Stimulated activated CD8-positive, alpha-beta memory T cell treated with anti-CD3 and anti-CD28 coated beads, Interleukin-12 subunit alpha, Interleukin-12 subunit beta, amount 100 ng/mL, for 24 hours (primary cell): ENCODE results near the gene RPS2.
"Not testable (repeated sequence)": the region's sequence is repeated elsewhere in the genome, so short reads cannot be mapped to it uniquely, and the experiment has no call there.

ENCODE experiments used
- DNase-seq: peaks from one replicate; pipeline ENCODE4 v3.0.0-alpha.2; 2020; ENCODE audit errors: extremely low read depth

The RPS2 gene

DNA sequence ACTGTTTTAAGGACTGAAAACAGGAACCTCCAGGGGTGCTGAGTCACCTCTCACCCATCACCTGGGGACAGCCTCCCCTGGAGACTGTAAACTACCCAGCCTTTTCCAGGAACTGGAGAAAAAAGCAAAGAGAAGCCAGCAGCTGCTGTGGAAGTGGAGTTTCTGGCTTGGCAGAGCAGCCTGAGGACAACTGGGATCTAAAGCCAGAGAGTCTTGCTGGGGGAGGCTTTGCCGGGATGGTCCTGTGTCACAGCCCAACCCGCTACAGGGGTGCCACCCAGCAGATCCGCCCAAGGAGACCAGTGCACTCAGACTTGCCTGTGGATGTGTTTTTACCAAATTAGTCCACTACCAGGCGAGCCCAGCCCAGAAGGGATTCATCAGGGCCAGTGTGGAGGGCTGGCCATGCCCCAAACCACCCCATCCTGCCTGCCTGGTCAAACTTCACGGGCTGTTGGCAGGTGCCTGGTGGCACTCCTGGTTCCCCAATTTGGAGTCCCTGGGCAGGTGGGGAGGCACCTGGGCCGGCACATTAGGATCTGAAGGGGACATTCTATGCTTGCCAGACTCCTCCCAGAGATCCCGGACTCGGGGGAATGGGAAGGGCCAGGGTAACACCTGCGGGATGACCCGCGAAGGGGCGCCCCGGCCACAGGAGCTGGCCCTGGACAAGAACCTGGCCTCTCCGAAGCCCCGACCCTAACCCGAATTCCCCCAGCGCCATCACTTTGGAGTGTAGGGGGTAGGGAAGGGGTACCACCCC, 22.4 kb downstream of the RPS2 start:
- DNase-seq, result no peak

DNA sequence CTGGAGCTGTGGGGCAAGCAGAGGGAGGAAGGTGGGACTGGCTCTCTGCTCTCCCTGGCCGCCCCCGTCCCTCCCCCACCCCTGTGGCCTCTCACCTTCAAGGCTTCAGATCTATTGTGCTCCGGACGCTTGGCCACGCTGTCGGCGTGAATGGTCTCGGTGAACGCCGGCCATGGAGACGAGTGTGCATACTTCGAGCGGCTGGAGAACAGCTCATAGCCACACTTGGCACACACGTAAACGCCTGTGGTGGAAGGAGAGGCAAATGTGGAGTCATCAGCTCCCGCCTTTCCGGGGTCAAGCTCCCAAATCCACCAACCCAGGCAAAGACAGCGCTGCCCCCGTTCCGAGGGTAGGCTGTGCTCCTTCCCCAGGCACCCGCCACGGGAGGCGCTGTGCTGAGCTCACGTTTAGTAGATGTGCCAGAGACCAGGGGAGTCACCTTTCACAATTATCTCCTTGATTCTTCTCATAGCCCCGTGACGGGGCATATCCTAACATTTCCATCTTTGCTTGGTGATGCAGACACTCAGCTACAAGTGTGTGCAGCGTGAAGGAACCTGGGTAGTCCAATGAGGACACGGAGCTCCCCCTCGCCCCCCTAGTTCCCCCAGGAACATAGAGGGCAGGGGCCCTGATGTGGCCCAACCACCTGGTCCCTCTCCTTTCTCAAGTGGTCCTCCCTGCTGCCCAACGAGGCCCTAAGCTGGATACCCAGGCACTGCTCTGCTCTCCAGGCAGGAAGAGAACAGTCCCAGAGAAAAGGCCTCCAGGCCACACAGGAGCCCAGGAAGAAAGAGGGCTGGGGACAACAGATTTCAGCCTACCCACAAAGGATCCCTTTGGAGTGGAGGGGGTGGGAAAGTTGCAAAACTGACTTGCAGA, 23.2 kb downstream of the RPS2 start:
- no peak for DNase-seq

DNA sequence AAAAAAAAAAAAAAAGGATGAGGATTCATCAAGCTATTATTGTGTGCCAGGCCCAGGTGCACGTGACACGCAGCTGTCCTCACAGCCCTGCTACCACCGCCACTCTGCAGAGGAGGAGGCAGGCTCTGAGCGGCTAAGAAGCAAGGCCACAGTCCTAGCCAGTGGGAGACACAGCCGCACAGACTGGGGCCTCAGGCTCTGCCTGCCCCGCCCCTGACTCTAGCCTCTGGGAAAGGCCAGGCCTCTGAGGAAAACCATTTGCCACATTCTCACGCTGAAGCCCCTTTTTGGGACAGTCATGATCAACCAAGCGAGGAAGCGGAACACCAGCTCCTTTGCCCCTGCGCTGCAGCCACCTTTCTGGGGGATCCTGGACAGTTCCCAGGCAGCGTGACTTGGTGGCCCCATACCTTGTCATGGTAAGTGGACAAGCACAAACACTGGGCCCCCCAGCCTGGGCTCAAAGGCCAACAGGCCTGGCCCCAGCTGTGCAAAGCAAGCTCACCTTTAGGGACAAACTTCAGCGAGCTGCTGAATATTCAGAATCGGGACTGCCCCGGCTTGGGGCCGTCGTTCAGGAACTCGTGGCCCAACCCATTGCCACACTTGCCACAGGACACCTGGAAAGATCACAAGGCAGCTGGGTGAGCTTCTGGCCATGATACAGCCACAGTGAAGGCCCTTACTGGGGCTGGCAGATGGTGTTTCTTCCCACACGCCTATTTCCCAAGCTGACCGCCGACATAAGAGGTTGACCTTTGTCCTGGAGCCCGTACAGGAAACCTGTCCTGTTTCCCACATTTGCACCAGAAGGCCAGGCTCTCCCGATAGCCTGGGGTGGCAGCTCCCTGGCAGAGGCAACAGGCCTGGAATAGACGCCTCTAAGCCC, 24.1 kb downstream of the RPS2 start:
- DNase-seq, result no peak

DNA sequence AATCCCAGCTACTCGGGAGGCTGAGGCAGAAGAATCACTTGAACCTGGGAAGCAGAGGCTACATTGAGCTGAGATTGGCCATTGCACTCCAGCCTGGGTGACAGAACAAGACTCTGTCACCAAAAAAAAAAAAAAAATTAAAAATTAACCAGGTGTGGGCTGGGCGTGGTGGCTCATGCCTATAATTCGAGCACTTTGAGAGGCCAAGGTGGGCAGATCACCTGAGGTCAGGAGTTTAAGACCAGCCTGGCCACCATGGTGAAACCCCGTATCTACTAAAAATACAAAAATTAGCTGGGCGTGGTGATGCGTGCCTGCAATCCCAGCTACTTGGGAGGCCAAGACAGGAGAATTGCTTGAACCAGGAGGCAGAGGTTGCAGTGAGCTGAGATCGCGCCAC, 24.8 kb downstream of the RPS2 start:
- DNase-seq, result not testable (repeated sequence)

GRCh38 chr16:1938910-1939309, 25.7 kb downstream of the RPS2 start:
- no peak for DNase-seq

DNA sequence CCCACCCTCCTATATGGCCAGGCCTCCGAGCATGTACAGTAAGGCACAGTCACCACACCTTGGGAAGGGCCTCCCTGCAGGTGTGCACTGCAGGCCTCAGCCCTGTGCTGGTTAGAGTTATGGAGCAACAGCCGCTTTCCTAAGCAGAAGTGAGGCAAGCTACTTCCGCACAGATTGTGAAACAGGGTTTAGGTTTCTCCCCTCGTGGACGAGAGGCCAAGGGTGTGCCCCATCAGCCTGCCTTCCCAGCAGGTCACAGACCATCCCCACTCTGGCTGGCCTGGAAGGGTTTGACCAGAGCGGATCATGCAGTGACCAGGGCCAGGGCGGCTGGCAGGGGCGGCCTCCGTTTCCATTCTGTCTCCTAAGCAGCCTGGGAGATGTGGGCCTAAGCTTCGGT, 26.3 kb downstream of the RPS2 start:
- no peak for DNase-seq

GRCh38 chr16:1936945-1937479, 27.6 kb downstream of the RPS2 start:
- DNase-seq, result no peak

- DNase-seq, result no peak
Measured at GRCh38 chr16:1933097-1933661, 31.4 kb downstream of the RPS2 start.

GRCh38 chr16:1932050-1933028, 32.3 kb downstream of the RPS2 start:
- no peak for DNase-seq

DNA sequence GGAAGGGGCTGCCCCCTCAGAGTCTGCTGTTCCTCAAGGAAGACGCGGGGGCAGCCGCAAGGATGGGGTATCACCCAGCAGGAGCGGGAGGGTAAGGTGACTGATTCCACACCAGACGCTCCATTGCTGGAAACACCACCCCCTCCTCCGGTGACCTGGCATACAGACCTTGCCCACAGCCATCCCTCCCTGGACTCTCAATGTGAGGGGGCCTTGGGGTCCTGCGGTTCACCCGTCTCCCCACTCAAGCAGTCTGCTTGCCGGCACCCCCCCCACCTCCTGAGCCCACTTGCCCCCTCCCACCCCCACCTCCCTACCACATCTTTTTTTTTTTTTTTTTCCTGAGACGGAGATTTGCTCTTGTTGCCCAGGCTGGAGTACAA, 34.3 kb downstream of the RPS2 start:
- no peak for DNase-seq

DNA sequence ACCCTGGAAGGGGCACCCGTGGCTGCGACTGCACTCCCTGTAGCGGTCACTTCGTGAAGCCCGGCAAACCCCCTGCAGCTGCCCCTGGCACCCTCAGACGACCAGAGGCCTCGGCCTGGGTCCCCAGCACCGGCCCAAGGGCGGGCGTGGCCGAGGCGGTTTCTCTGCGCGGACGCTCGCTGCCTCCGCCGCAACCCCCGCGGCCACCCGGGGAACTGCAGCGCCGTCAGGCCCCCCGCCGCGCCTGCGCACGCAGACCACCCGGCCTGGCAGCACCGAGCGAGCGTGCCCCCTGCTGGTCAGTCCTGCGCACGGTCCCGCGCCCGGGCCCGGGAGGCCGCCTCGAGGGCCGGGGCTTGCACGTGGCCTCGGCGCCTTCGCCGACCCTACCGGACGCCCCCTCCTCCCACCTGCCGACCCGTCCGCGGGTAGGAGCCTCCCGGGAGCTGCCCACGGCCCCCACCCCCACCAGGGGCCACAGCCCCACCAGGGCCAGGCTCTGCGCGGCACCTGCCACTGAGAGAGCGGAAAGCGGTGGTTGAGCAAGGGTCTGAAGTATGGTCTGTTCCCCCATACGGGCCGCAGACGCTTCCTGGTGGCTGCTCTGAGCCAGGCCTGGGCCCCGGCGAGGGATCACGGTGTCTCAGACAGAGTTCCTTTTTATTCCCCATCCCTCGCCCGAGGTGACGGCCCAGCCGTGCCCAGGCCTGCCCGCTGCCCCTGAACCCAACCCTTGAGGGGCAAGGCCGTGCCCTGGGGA, 34.9 kb downstream of the RPS2 start:
- peak; percentile 81 for DNase-seq

DNA sequence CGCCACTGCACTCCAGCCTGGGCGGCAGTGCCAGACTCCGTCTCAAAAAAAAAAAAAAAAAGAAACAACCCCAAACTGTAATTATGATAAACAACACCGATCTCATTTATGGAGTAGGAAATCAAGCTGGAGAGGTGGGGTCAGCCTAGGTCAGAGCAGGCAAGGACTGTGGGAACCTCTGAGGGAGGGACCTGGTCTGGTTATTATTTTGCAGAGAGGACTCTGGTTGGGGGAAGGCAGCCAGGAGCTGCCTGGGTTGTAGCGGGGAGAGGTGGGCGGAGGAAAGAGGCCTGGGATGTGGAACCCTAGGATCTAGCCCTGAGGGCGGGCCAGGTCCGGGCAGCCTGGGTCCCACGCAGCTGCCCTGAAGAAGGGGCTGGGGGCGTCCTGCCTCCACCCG, 35.5 kb downstream of the RPS2 start:
- DNase-seq, result no peak

GRCh38 chr16:1926271-1926670, 38.4 kb downstream of the RPS2 start:
- no peak for DNase-seq

- DNase-seq, result no peak
Measured at GRCh38 chr16:1924095-1924494, 40.5 kb downstream of the RPS2 start.

DNA sequence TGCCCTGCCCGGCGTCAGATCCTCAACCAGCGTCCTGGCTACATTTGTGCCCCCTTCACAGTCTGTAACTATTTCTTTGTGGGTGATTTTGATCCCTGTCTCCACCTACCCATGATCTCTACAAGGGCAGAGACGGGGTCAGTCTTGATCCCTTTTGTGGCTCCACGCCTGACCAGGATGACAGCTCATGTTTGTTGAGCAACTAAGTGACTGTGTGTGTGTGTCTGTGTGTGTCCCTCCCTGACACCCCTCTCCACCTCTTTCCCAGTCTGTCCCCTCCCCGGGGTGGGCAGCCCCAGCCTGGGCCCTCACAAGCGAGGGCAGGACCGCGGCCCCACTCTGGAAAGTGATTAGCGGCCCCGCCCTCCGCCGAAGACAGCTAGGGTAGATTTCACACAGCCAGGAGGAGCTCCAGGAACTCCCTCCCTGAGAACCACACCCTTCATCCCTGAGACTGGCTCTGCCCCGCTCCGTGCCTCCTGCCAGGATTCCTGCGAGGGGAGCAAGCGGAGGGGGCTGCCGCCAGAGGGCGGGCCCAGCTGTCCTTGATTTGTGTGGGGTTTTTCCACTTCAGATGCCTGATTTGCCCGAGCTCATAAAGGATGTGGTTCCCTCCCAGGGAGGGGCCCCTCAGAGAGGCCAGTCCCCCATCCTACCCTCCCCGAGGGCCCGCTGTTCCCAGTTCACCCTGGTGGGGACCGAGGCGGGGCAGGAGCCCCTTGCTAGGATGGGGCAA, 41.2 kb downstream of the RPS2 start:
- DNase-seq, result no peak

DNA sequence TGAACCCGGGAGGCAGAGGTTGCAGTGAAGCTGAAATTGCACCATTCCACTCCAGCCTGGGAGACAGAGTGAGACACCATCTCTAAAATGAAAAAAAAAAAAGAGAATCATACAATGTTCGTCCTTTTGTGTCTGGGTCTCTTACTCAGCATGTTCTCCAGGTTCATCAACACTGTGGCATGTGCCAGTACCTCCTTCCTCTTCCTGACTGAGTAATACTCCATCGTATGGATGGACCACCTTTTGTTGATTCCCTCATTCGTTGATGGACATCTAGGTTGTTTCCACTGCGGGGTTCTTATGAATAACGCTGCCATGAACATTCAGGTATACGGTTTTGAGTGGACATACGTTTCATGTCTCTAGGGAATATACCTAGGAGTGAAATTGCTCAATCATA, 42.3 kb downstream of the RPS2 start:
- no peak for DNase-seq

DNA sequence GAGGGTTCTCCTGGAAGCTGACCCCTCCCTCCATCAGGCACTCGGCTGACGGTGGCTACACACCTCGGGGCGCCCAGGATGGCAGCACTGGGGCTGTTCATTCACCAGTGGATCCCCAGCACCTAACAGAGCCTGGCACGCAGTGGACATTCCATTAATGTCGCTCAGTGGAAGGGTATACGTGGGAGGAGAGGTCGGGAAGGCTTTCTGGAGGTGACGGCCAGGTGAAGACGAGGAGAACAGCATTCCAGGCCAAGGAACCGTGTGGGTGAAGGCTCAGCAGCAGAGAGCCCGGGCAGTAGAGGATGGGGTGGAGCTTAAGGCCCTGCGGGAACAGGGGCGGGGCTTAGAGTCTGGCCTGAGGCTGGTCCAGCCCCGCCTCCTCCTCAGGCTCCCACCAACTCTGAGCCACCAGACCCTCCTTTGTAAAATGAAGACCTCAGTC, 43.9 kb downstream of the RPS2 start:
- DNase-seq, result no peak

- DNase-seq, result not testable (repeated sequence)
Measured at GRCh38 chr16:1920122-1920521, 44.5 kb downstream of the RPS2 start.
